Astrocyte (in vitro differentiated cells and primary cell): Measurements from ENCODE around the gene IGF2R. TPM values are rescaled to one million over a fixed set of nuclear protein-coding genes. Genes with fewer than 3 reads are reported as not detected.

Source experiments
- DNase-seq: peaks from one replicate; pipeline ENCODE4 v3.0.0-alpha.2; 2010; ENCODE audit warnings: low read depth
- FAIRE-seq: peaks from 2 replicates; lab custom pipeline; 2011; peaks lifted over from hg19 to GRCh38; lab: Jason Lieb, UNC
- H2AFZ ChIP-seq: 2 replicates; pipeline ENCODE4 v1.6.0; 2012; ENCODE audit warnings: low read depth, low read length, inconsistent platforms
- H3K27ac ChIP-seq: 2 replicates; pipeline ENCODE4 v1.5.1; 2011; ENCODE audit warnings: low read depth, low read length, inconsistent platforms
- H3K27me3 ChIP-seq: 2 replicates; pipeline ENCODE4 v1.6.0; 2011; ENCODE audit warnings: low read length, inconsistent platforms; ENCODE audit not compliant: insufficient read depth
- H3K36me3 ChIP-seq: 2 replicates; pipeline ENCODE4 v1.5.1; 2011; ENCODE audit warnings: low read length, inconsistent platforms; ENCODE audit not compliant: insufficient read depth
- H3K4me1 ChIP-seq: 2 replicates; pipeline ENCODE4 v1.5.1; 2011; ENCODE audit warnings: low read length, inconsistent platforms; ENCODE audit not compliant: insufficient read depth
- H3K4me2 ChIP-seq: 2 replicates; pipeline ENCODE4 v1.6.0; 2012; ENCODE audit warnings: low read length, inconsistent platforms
- H3K4me3 ChIP-seq: 2 replicates; pipeline ENCODE4 v1.5.1; 2011; ENCODE audit warnings: low read depth, mild to moderate bottlenecking, low read length, inconsistent platforms; ENCODE audit not compliant: insufficient read depth
- H3K79me2 ChIP-seq: 2 replicates; pipeline ENCODE4 v1.6.0; 2012; ENCODE audit warnings: mild to moderate bottlenecking, low read length, inconsistent platforms; ENCODE audit not compliant: insufficient read depth
- H3K9ac ChIP-seq: 2 replicates; pipeline ENCODE4 v1.6.0; 2012; ENCODE audit warnings: mild to moderate bottlenecking, low read length, inconsistent platforms
- H3K9me3 ChIP-seq: 2 replicates; pipeline ENCODE4 v1.5.1; 2012; ENCODE audit warnings: low read depth, mild to moderate bottlenecking, low read length, inconsistent platforms; ENCODE audit not compliant: insufficient read depth
- H4K20me1 ChIP-seq: 2 replicates; pipeline ENCODE4 v1.6.0; 2012; ENCODE audit warnings: low read length, inconsistent platforms; ENCODE audit not compliant: insufficient read depth
- H3K27ac Mint-ChIP-seq: one replicate; pipeline ENCODE4 v1.8.0; 2021; ENCODE audit warnings: mild to moderate bottlenecking, mixed read lengths; ENCODE audit not compliant: unreplicated experiment
- H3K27me3 Mint-ChIP-seq: one replicate; pipeline ENCODE4 v1.8.0; 2021; ENCODE audit warnings: low read depth, mixed read lengths; ENCODE audit not compliant: unreplicated experiment
- H3K36me3 Mint-ChIP-seq: one replicate; pipeline ENCODE4 v1.8.0; 2021; ENCODE audit warnings: low read depth, mixed read lengths; ENCODE audit not compliant: unreplicated experiment
- H3K4me1 Mint-ChIP-seq: one replicate; pipeline ENCODE4 v1.8.0; 2021; ENCODE audit warnings: low read depth, mixed read lengths; ENCODE audit not compliant: unreplicated experiment
- H3K4me3 Mint-ChIP-seq: one replicate; pipeline ENCODE4 v1.8.0; 2021; ENCODE audit warnings: mild to moderate bottlenecking, moderate library complexity, mixed read lengths; ENCODE audit not compliant: unreplicated experiment
- H3K9me3 Mint-ChIP-seq: one replicate; pipeline ENCODE4 v1.8.0; 2021; ENCODE audit warnings: mild to moderate bottlenecking, mixed read lengths; ENCODE audit not compliant: unreplicated experiment
- CTCF ChIP-seq: IDR thresholded peaks from 2 replicates; pipeline ENCODE4 v1.5.1; 2011; ENCODE audit warnings: low read depth, mild to moderate bottlenecking, inconsistent platforms, low read length, moderate library complexity; ENCODE audit not compliant: insufficient read depth
- EZH2 ChIP-seq: IDR thresholded peaks from 2 replicates; pipeline ENCODE4 v1.6.1; 2012; ENCODE audit warnings: mild to moderate bottlenecking, low read length, inconsistent platforms; ENCODE audit not compliant: insufficient read depth
- total RNA-seq: library from RNA; stranded (reverse); gene quantifications from 2 replicates; pipeline ENCODE4 v1.2.1, GENCODE V29; 2021

IGF2R gene
- total RNA-seq, 1 donor from 2014 or later, result 173 TPM

- FAIRE-seq (no peak), DNase-seq (no peak)
- peaks cover 41% of the 10 kb centered on the region for H3K4me1 ChIP-seq
- no peak overlapping the region for H3K9ac ChIP-seq
- H3K4me3 ChIP-seq, result no peak overlapping the region
- H4K20me1 ChIP-seq, result peaks cover 19% of the 10 kb centered on the region
- H2AFZ ChIP-seq, result no peak overlapping the region
- H3K36me3 ChIP-seq, result peaks cover 10% of the 10 kb centered on the region
- no peaks in the 10 kb centered on the region for H3K9me3 ChIP-seq
- TF ChIP-seq EZH2 (no peak), CTCF (no peak)
- H3K27me3 ChIP-seq, result no peaks in the 10 kb centered on the region
- Mint-ChIP-seq H3K36me3 (peaks cover 27% of the 10 kb centered on the region), H3K27ac (no peak overlapping the region), H3K4me3 (no peak overlapping the region), H3K4me1 (peaks cover 10% of the 10 kb centered on the region), H3K27me3 (no peaks in the 10 kb centered on the region), H3K9me3 (no peaks in the 10 kb centered on the region)
- H3K4me2 ChIP-seq, result no peak overlapping the region
- peaks cover 3% of the 10 kb centered on the region for H3K79me2 ChIP-seq
- H3K27ac ChIP-seq, result no peak overlapping the region
These were observed 71.2 kb downstream of the IGF2R start for GRCh38 chr6:160040055-160040454.

- Histone ChIP-seq H3K27ac (no peak overlapping the region), H3K36me3 (peaks cover 16% of the 10 kb centered on the region), H3K9ac (no peak overlapping the region), H3K9me3 (no peaks in the 10 kb centered on the region), H3K79me2 (no peaks in the 10 kb centered on the region), H3K4me3 (no peak overlapping the region), H3K4me1 (peaks cover 41% of the 10 kb centered on the region), H3K27me3 (no peaks in the 10 kb centered on the region), H4K20me1 (peaks cover 19% of the 10 kb centered on the region), H3K4me2 (peak overlapping the region; percentile 81), H2AFZ (no peak overlapping the region)
- Mint-ChIP-seq H3K4me3 (no peak overlapping the region), H3K36me3 (peaks cover 23% of the 10 kb centered on the region), H3K27ac (no peak overlapping the region), H3K27me3 (no peaks in the 10 kb centered on the region), H3K4me1 (peaks cover 10% of the 10 kb centered on the region), H3K9me3 (no peaks in the 10 kb centered on the region)
- DNase-seq, result no peak
- no peak for FAIRE-seq
- no peak for TF ChIP-seq CTCF
- TF ChIP-seq EZH2, result no peak
These were observed 71.8 kb downstream of the IGF2R start for GRCh38 chr6:160040527-160041264.

- H3K27me3 Mint-ChIP-seq, result no peaks in the 10 kb centered on the region
- Histone ChIP-seq H3K4me3 (no peak overlapping the region), H3K9me3 (no peaks in the 10 kb centered on the region), H2AFZ (no peak overlapping the region), H3K27me3 (no peaks in the 10 kb centered on the region), H3K4me2 (peak overlapping the region; percentile 81), H3K79me2 (no peaks in the 10 kb centered on the region), H3K9ac (no peak overlapping the region), H4K20me1 (peaks cover 19% of the 10 kb centered on the region), H3K4me1 (peaks cover 35% of the 10 kb centered on the region), H3K27ac (peak overlapping the region; percentile 10), H3K36me3 (peaks cover 22% of the 10 kb centered on the region)
- DNase-seq (peak; percentile 88), FAIRE-seq (no peak)
- H3K4me3 Mint-ChIP-seq, result no peak overlapping the region
- H3K4me1 Mint-ChIP-seq, result peaks cover 10% of the 10 kb centered on the region
- peaks cover 23% of the 10 kb centered on the region for H3K36me3 Mint-ChIP-seq
- H3K9me3 Mint-ChIP-seq, result no peaks in the 10 kb centered on the region
- peak overlapping the region; percentile 28 for H3K27ac Mint-ChIP-seq
- TF ChIP-seq EZH2 (no peak), CTCF (peak; percentile 19)
These were observed 72.7 kb downstream of the IGF2R start for GRCh38 chr6:160041608-160042007.
